KMS-11 (cell line): Measurements from ENCODE around the gene PIK3CA.
A peak's percentile ranks its signal among the peaks of the same experiment; 100 is the strongest.

ENCODE experiments used
- H2AFZ ChIP-seq: fragments of 200-600 bp; sonication (generic); 2 replicates; pipeline ENCODE4 v1.6.1; 2016; ENCODE audit warnings: antibody characterized with exemption, mixed run types, low read depth
- H3K27ac ChIP-seq: fragments of 200-600 bp; sonication (generic); 2 replicates; pipeline ENCODE4 v1.6.1; 2016; ENCODE audit warnings: mild to moderate bottlenecking, mixed run types
- H3K27me3 ChIP-seq: fragments of 200-600 bp; sonication (generic); 2 replicates; pipeline ENCODE4 v1.6.1; 2017; ENCODE audit warnings: mild to moderate bottlenecking, low read depth, mixed run types, moderate library complexity; ENCODE audit not compliant: insufficient read depth
- H3K36me3 ChIP-seq: fragments of 200-600 bp; sonication (generic); 2 replicates; pipeline ENCODE4 v1.6.1; 2017; ENCODE audit warnings: mild to moderate bottlenecking, mixed run types; ENCODE audit not compliant: insufficient read depth
- H3K4me1 ChIP-seq: fragments of 200-600 bp; sonication (generic); 2 replicates; pipeline ENCODE4 v1.6.1; 2016; ENCODE audit warnings: mild to moderate bottlenecking, low read depth, mixed run types; ENCODE audit not compliant: poor library complexity, severe bottlenecking
- H3K4me2 ChIP-seq: fragments of 200-600 bp; sonication (generic); 2 replicates; pipeline ENCODE4 v1.7.0; 2016; ENCODE audit warnings: mild to moderate bottlenecking, mixed run types
- H3K4me3 ChIP-seq: fragments of 200-600 bp; sonication (generic); IDR thresholded peaks from 2 replicates; pipeline ENCODE4 v1.6.1; 2017; ENCODE audit warnings: low read depth, low read length, mixed read lengths; ENCODE audit not compliant: insufficient read depth
- H3K79me2 ChIP-seq: fragments of 200-600 bp; sonication (generic); 2 replicates; pipeline ENCODE4 v1.6.1; 2016; ENCODE audit warnings: low read depth, mixed run types; ENCODE audit not compliant: insufficient read depth
- H3K9ac ChIP-seq: fragments of 200-600 bp; sonication (generic); 2 replicates; pipeline ENCODE4 v1.6.1; 2016; ENCODE audit warnings: mild to moderate bottlenecking, mixed run types
- H4K20me1 ChIP-seq: fragments of 200-600 bp; sonication (generic); 2 replicates; pipeline ENCODE4 v1.6.1; 2016; ENCODE audit warnings: mild to moderate bottlenecking, mixed run types; ENCODE audit not compliant: insufficient read depth
- CTCF ChIP-seq: fragments of 200-600 bp; sonication (generic); conservative IDR thresholded peaks from 2 replicates; pipeline ENCODE4 v1.6.1; 2017; ENCODE audit warnings: low read depth, mild to moderate bottlenecking, antibody characterized with exemption, low read length, moderate library complexity, mixed read lengths

PIK3CA gene

GRCh38 chr3:179181021-179181472 lies 32.9 kb downstream of the PIK3CA start:
- no peak for TF ChIP-seq CTCF
- H3K4me3 ChIP-seq, result no peak overlapping the region
- H3K36me3 ChIP-seq, result no peaks in the 10 kb centered on the region
- H3K27me3 ChIP-seq, result no peaks in the 10 kb centered on the region
- H2AFZ ChIP-seq, result no peak overlapping the region
- H3K4me2 ChIP-seq, result peak overlapping the region; percentile 25; the same call in 1 of the 2 replicates
- no peak overlapping the region; the same call in 1 of the 2 replicates for H3K27ac ChIP-seq
- H4K20me1 ChIP-seq, result no peaks in the 10 kb centered on the region
- peaks cover 28% of the 10 kb centered on the region for H3K4me1 ChIP-seq
- no peak overlapping the region for H3K9ac ChIP-seq
- peaks cover 9% of the 10 kb centered on the region; the same call in 1 of the 2 replicates for H3K79me2 ChIP-seq

- no peaks in the 10 kb centered on the region for H3K27me3 ChIP-seq
- H2AFZ ChIP-seq, result no peak overlapping the region
- no peak overlapping the region for H3K4me2 ChIP-seq
- H3K4me3 ChIP-seq, result no peak overlapping the region
- H3K36me3 ChIP-seq, result no peaks in the 10 kb centered on the region
- TF ChIP-seq CTCF, result no peak
- H3K4me1 ChIP-seq, result peaks cover 27% of the 10 kb centered on the region
- no peaks in the 10 kb centered on the region for H4K20me1 ChIP-seq
- H3K9ac ChIP-seq, result no peak overlapping the region
- peaks cover 9% of the 10 kb centered on the region; the same call in 1 of the 2 replicates for H3K79me2 ChIP-seq
- no peak overlapping the region for H3K27ac ChIP-seq
Measured at GRCh38 chr3:179181993-179182551, 33.9 kb downstream of the PIK3CA start.

- peaks cover 27% of the 10 kb centered on the region for H3K4me1 ChIP-seq
- H3K36me3 ChIP-seq, result no peaks in the 10 kb centered on the region
- H4K20me1 ChIP-seq, result no peaks in the 10 kb centered on the region
- no peak overlapping the region for H2AFZ ChIP-seq
- no peaks in the 10 kb centered on the region for H3K27me3 ChIP-seq
- no peak overlapping the region for H3K27ac ChIP-seq
- no peak overlapping the region for H3K4me3 ChIP-seq
- no peak overlapping the region for H3K9ac ChIP-seq
- H3K79me2 ChIP-seq, result peaks cover 9% of the 10 kb centered on the region; the same call in 1 of the 2 replicates
- TF ChIP-seq CTCF, result no peak
- H3K4me2 ChIP-seq, result no peak overlapping the region
Measured at GRCh38 chr3:179182902-179183301, 34.7 kb downstream of the PIK3CA start.

- no peaks in the 10 kb centered on the region for H3K27me3 ChIP-seq
- peaks cover 23% of the 10 kb centered on the region for H3K4me1 ChIP-seq
- no peak overlapping the region for H2AFZ ChIP-seq
- H4K20me1 ChIP-seq, result no peaks in the 10 kb centered on the region
- H3K4me3 ChIP-seq, result no peak overlapping the region
- H3K9ac ChIP-seq, result no peak overlapping the region
- peaks cover 9% of the 10 kb centered on the region; the same call in 1 of the 2 replicates for H3K79me2 ChIP-seq
- no peak overlapping the region for H3K27ac ChIP-seq
- no peaks in the 10 kb centered on the region for H3K36me3 ChIP-seq
- H3K4me2 ChIP-seq, result no peak overlapping the region
- TF ChIP-seq CTCF, result no peak
Measured at GRCh38 chr3:179184826-179185225, 36.7 kb downstream of the PIK3CA start.
